K562 (cell line): Measurements from ENCODE around the gene CAPN2. TPM values are rescaled to one million over a fixed set of nuclear protein-coding genes. Genes with fewer than 3 reads are reported as not detected.

Source experiments
- ARID1B ChIP-seq: fragments of 450-650 bp; IDR thresholded peaks from 2 replicates; pipeline ENCODE4 v1.6.1; 2016; ENCODE audit warnings: antibody characterized with exemption, mild to moderate bottlenecking, inconsistent platforms
- CAMTA2 ChIP-seq: fragments of 250-450 bp; sonication (Bioruptor Pico); conservative IDR thresholded peaks from 2 replicates; pipeline ENCODE4 v1.5.1; 2022
- CCNT2 ChIP-seq: IDR thresholded peaks from 2 replicates; pipeline ENCODE4 v1.6.1; 2011; ENCODE audit warnings: borderline replicate concordance, low read depth, mild to moderate bottlenecking, moderate library complexity, mixed read lengths, low read length; ENCODE audit not compliant: insufficient read length; ENCODE audit errors: extremely low read depth
- CEBPB ChIP-seq: fragments of 450-650 bp; IDR thresholded peaks from 2 replicates; pipeline ENCODE4 v1.6.1; 2016; ENCODE audit warnings: missing genetic modification characterization, missing compliant biosample characterization
- CHD1 ChIP-seq: fragments of 200-600 bp; sonication (generic); IDR thresholded peaks from one replicate; pipeline ENCODE4 v1.6.1; 2012; ENCODE audit warnings: mild to moderate bottlenecking, moderate library complexity, low read length, inconsistent platforms
- DMBX1 ChIP-seq: fragments of 250-450 bp; sonication (Bioruptor Pico); IDR thresholded peaks from 2 replicates; pipeline ENCODE4 v1.8.0; 2022; ENCODE audit warnings: inconsistent platforms, mild to moderate bottlenecking, moderate library complexity, borderline replicate concordance
- GABPB1 ChIP-seq: sonication (generic); formaldehyde crosslinking; IDR thresholded peaks from 2 replicates; pipeline ENCODE4 v1.8.0; 2022; ENCODE audit warnings: mild to moderate bottlenecking, missing genetic modification reagents
- JUN ChIP-seq, 2 experiments: sonication (generic) in 1 of 2; formaldehyde crosslinking in 1 of 2; IDR thresholded peaks; 2 replicates each; pipeline versions ENCODE4 v1.6.1 to v1.8.0; 2012 to 2022; ENCODE audit warnings: borderline replicate concordance in 2 of 2, mild to moderate bottlenecking in 2 of 2, improper control_type of control experiment in 1 of 2, low read depth in 1 of 2, low read length in 1 of 2, missing genetic modification reagents in 1 of 2
- SMAD2 ChIP-seq: fragments of 150-350 bp; IDR thresholded peaks from 2 replicates; pipeline ENCODE4 v1.6.1; 2014; ENCODE audit warnings: low read depth, mild to moderate bottlenecking, low read length
- SMAD4 ChIP-seq: fragments of 250-450 bp; sonication (Bioruptor Pico); conservative IDR thresholded peaks from 2 replicates; pipeline ENCODE4 v1.8.0; 2021; ENCODE audit warnings: inconsistent platforms, mild to moderate bottlenecking, moderate library complexity
- SMARCE1 ChIP-seq: fragments of 450-650 bp; IDR thresholded peaks from 2 replicates; pipeline ENCODE4 v1.7.1; 2016; ENCODE audit warnings: mild to moderate bottlenecking
- STAT5A ChIP-seq: IDR thresholded peaks from 2 replicates; pipeline ENCODE4 v1.6.1; 2012; ENCODE audit warnings: low read length, inconsistent platforms, borderline replicate concordance
- U2AF2 ChIP-seq: fragments of 200-400 bp; formaldehyde crosslinking; optimal IDR thresholded peaks from 2 replicates; pipeline ENCODE3; 2017; ENCODE audit warnings: low read depth, mild to moderate bottlenecking, low read length
- ZBED1 ChIP-seq: IDR thresholded peaks from 2 replicates; pipeline ENCODE4 v1.6.1; 2014
- ZBTB7A ChIP-seq: IDR thresholded peaks from 2 replicates; pipeline ENCODE4 v1.6.1; 2011; ENCODE audit warnings: low read depth, mild to moderate bottlenecking, low read length, moderate library complexity, borderline replicate concordance; ENCODE audit not compliant: control insufficient read depth
- ZEB2 ChIP-seq: fragments of 450-650 bp; IDR thresholded peaks from 2 replicates; pipeline ENCODE4 v1.6.1; 2016
- ZNF699 ChIP-seq: fragments of 250-450 bp; sonication (Bioruptor Pico); IDR thresholded peaks from 2 replicates; pipeline ENCODE4 v1.8.0; 2021; ENCODE audit warnings: mild to moderate bottlenecking, moderate library complexity; ENCODE audit not compliant: insufficient replicate concordance
- polyA plus RNA-seq, 8 experiments: library from polyadenylated mRNA; depleted of rRNA in 4 of 8; stranded (reverse) in 5 of 8; unstranded in 3 of 8; fragments of >200 nt; fragmentation: Nextera tagmentation in 2 of 8; fragmentation: Illumina TruSeq in 1 of 8; extraction: Ambion mirVana in 2 of 8; extraction: Trizol in 1 of 8; gene quantifications; 2 replicates each; pipeline versions ENCODE4 v1.2.1 to v1.2.3, GENCODE V29; 2011 to 2014; ENCODE audit warnings: inconsistent platforms in 1 of 8, missing spikeins in 1 of 8
- total RNA-seq, 7 experiments: library from RNA; depleted of rRNA in 6 of 7; stranded (reverse); fragments of >200 nt in 6 of 7; fragmentation: Illumina TruSeq in 2 of 7; extraction: Trizol in 2 of 7; gene quantifications; 2 replicates each; pipeline versions ENCODE4 v1.2.1 to v1.2.3, GENCODE V29; 2011 to 2021; ENCODE audit warnings: low replicate concordance in 1 of 7
- TF ChIP-seq, protein P1 (sequence below), 3 experiments: IDR thresholded peaks in 2 of 3; conservative IDR thresholded peaks in 1 of 3; 2 replicates each; pipeline ENCODE4 v1.5.1; 2011 to 2012; ENCODE audit warnings: low read length in 3 of 3, mild to moderate bottlenecking in 3 of 3, control low read depth in 2 of 3, improper control_type of control experiment in 1 of 3, inconsistent platforms in 1 of 3, low read depth in 1 of 3, mixed read lengths in 1 of 3, moderate library complexity in 1 of 3; ENCODE audit not compliant: insufficient read depth in 2 of 3
- TF ChIP-seq, protein P2 (sequence below): fragments of 200-800 bp; sonication (Bioruptor generic); IDR thresholded peaks from 2 replicates; pipeline ENCODE4 v1.6.1; 2017; ENCODE audit warnings: missing genetic modification characterization, missing compliant biosample characterization
- TF ChIP-seq, protein P3 (sequence below), 2 experiments: fragments of 450-650 bp; IDR thresholded peaks; 2 replicates each; pipeline ENCODE4 v1.6.1; 2016
- TF ChIP-seq, protein P4 (sequence below): fragments of 250-450 bp; sonication (Bioruptor Pico); IDR thresholded peaks from 2 replicates; pipeline ENCODE4 v1.4.0; 2020; ENCODE audit warnings: borderline replicate concordance

Gene CAPN2
- total and polyA plus RNA-seq, 9 of the 15 experiments (the other 6 are each of a cell fraction or from before 2014, with no cell fraction given) = 24.6 to 157 (median 101) TPM

DNA sequence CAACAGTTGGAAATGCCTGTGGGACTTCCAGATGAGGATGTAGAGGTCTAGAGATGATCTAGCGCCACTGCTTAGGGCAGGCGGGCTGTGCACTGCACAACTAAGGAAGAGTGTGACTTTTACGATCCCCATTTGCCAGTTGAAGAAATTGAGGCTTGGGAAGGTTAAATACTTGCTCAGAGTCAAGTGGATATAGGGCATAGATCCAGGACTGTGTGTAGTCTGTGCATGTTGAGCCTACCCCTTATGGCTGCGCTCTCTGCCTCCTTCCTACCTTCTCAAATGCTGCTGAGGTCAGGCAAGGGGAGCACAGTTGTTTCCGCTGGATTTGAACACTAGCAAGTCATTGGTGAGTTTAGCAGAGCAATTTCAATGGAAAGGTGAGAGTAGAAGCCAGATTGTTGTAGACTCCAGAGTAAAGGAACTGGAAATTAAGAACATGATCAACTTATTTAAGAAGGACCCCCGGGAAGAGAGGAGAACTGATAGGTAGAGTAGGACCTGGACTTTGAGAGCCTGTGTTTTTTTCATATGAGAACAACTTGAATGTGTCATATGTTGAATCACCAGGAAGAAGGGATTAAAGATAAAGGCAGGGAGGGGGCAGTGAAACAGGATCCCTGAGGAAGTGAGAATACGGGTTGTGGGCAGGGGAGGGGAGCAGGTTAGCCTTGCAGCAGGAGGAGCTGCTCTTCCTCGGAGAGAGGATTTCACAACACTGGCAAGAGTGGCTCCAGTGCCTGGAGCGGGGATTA is 2.7 kb downstream of the CAPN2 start (continued):
- TF ChIP-seq, protein P1, sequence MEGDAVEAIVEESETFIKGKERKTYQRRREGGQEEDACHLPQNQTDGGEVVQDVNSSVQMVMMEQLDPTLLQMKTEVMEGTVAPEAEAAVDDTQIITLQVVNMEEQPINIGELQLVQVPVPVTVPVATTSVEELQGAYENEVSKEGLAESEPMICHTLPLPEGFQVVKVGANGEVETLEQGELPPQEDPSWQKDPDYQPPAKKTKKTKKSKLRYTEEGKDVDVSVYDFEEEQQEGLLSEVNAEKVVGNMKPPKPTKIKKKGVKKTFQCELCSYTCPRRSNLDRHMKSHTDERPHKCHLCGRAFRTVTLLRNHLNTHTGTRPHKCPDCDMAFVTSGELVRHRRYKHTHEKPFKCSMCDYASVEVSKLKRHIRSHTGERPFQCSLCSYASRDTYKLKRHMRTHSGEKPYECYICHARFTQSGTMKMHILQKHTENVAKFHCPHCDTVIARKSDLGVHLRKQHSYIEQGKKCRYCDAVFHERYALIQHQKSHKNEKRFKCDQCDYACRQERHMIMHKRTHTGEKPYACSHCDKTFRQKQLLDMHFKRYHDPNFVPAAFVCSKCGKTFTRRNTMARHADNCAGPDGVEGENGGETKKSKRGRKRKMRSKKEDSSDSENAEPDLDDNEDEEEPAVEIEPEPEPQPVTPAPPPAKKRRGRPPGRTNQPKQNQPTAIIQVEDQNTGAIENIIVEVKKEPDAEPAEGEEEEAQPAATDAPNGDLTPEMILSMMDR (IDR thresholded peaks at IDR 0.05 in 2 of 3, conservative IDR thresholded peaks at IDR 0.05 in 1 of 3; ENCODE audit: insufficient read depth in 2 of 3, low read depth in 1 of 3, low read length in 3 of 3) = peak; percentile 18 to 31 (median 22); a peak in 3 of 6 replicates
- TF ChIP-seq, protein P2, sequence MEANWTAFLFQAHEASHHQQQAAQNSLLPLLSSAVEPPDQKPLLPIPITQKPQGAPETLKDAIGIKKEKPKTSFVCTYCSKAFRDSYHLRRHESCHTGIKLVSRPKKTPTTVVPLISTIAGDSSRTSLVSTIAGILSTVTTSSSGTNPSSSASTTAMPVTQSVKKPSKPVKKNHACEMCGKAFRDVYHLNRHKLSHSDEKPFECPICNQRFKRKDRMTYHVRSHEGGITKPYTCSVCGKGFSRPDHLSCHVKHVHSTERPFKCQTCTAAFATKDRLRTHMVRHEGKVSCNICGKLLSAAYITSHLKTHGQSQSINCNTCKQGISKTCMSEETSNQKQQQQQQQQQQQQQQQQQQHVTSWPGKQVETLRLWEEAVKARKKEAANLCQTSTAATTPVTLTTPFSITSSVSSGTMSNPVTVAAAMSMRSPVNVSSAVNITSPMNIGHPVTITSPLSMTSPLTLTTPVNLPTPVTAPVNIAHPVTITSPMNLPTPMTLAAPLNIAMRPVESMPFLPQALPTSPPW (CRISPR knock-in tag) = peak; percentile 71
- TF ChIP-seq ZBTB7A (peak; percentile 55; the same call in 1 of the 2 replicates), STAT5A (no peak), SMAD2 (no peak), SMARCE1 (peak; percentile 90), U2AF2 (no peak), CAMTA2 (CRISPR knock-in tag) (no peak), ZEB2 (peak; percentile 13; the same call in 1 of the 2 replicates), CEBPB (tag) (peak; percentile 96), ZBED1 (no peak), ZNF699 (no peak), JUN (IDR thresholded peaks at IDR 0.05; ENCODE audit: borderline replicate concordance, low read depth, low read length) (peak; percentile 76; the same call in 1 of the 2 replicates), JUN (CRISPR knock-in tag; IDR thresholded peaks at IDR 0.05; ENCODE audit: borderline replicate concordance) (no peak), ARID1B (peak; percentile 86), SMAD4 (CRISPR knock-in tag) (0 out of 2 replicates have a peak, but pooled peaks have one; percentile 24), GABPB1 (CRISPR knock-in tag) (peak; percentile 42; the same call in 1 of the 2 replicates), DMBX1 (CRISPR knock-in tag) (no peak), CHD1 (peak; percentile 50), CCNT2 (no peak)
- TF ChIP-seq, protein P3, sequence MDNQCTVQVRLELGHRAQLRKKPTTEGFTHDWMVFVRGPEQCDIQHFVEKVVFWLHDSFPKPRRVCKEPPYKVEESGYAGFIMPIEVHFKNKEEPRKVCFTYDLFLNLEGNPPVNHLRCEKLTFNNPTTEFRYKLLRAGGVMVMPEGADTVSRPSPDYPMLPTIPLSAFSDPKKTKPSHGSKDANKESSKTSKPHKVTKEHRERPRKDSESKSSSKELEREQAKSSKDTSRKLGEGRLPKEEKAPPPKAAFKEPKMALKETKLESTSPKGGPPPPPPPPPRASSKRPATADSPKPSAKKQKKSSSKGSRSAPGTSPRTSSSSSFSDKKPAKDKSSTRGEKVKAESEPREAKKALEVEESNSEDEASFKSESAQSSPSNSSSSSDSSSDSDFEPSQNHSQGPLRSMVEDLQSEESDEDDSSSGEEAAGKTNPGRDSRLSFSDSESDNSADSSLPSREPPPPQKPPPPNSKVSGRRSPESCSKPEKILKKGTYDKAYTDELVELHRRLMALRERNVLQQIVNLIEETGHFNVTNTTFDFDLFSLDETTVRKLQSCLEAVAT (IDR thresholded peaks at IDR 0.05) = no peak
- TF ChIP-seq, protein P4, sequence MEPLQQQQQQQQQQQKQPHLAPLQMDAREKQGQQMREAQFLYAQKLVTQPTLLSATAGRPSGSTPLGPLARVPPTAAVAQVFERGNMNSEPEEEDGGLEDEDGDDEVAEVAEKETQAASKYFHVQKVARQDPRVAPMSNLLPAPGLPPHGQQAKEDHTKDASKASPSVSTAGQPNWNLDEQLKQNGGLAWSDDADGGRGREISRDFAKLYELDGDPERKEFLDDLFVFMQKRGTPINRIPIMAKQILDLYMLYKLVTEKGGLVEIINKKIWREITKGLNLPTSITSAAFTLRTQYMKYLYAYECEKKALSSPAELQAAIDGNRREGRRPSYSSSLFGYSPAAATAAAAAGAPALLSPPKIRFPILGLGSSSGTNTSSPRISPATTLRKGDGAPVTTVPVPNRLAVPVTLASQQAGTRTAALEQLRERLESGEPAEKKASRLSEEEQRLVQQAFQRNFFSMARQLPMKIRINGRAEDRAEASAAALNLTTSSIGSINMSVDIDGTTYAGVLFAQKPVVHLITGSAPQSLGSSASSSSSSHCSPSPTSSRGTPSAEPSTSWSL (CRISPR knock-in tag) = no peak
